NCI-H2196 treated with DMSO at 0.1 percent for 48 hours (cell line): Measurements from ENCODE around the gene FABP3.

ENCODE experiments used
- DNase-seq: peaks from one replicate; lab custom pipeline; 2025; ENCODE audit not compliant: unreplicated experiment; lab: John Stamatoyannopoulos, UW

Gene FABP3

GRCh38 chr1:31324992-31325391 lies 47.9 kb downstream of the FABP3 start:
- DNase-seq = no peak

GRCh38 chr1:31324093-31324492 lies 48.8 kb downstream of the FABP3 start:
- no peak for DNase-seq

GRCh38 chr1:31318146-31318545 lies 54.7 kb downstream of the FABP3 start:
- no peak for DNase-seq

DNA sequence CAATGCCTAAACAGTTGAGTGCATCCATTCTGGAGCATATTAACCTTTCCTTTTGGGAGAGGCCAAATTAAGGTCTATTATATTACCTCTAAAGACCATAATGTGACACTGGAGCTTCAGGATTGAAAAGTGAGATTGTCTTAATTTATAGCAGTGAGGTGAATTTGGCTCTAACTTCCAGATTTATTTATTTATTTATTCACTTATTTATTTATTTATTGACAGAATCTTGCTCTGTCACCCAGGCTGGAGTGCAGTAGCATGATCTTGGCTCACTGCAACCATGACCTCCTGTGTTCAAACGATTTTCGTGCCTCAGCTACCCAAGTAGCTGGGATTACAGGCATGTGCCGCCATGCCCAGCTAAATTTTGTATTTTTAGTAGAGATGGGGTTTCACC lies 57.0 kb downstream of the FABP3 start:
- no peak for DNase-seq
